Measurements from ENCODE around the gene LNPEP. TPM values are rescaled to one million over a fixed set of nuclear protein-coding genes. Genes with fewer than 3 reads are reported as not detected.

LNPEP gene
- total and polyA plus RNA-seq, 2 of the 4 experiments (the other 2 are of a cell fraction), result 3.6 to 27.4 TPM

DNA sequence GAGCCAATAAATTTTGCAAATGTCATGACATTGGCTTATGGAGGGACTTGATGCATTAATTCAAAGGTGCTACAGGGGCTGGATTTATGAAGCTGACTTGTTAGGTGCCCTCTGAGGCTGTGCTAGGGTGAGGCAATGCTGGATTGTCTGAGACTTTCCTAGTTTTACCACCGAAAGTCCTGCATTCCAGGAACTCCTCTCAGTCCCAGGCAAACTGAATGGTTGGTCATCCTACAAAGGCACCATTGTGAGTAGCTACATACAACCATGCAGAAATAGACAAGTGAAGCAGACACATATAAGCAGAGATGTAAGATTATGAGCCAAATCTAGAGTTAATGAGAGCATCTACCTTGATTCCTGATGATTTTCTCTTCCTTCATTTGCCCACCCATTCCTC, 111.2 kb downstream of the LNPEP start:
- Histone ChIP-seq H3K4me2 (ENCODE audit: low read depth, low read length) (no peak overlapping the region), H3K9me1 (ENCODE audit: insufficient read depth, low read length) (no peaks in the 10 kb centered on the region), H3K27me3 (ENCODE audit: control insufficient read depth, insufficient read depth, low read length) (peaks cover 19% of the 10 kb centered on the region), H2AK9ac (replicated peaks; ENCODE audit: low read depth, low read length, poor library complexity) (no peak overlapping the region), H2BK5ac (ENCODE audit: low read depth, low read length, poor library complexity, severe bottlenecking) (no peak overlapping the region), H2AFZ (replicated peaks; ENCODE audit: low read length, poor library complexity) (no peak overlapping the region), H3K4ac (ENCODE audit: low read depth, low read length) (no peak overlapping the region), H3K18ac (ENCODE audit: low read depth, low read length) (no peak overlapping the region), H3K56ac (ENCODE audit: extremely low read depth, insufficient read depth, low read length) (no peak overlapping the region), H3K4me1 (ENCODE audit: control insufficient read depth, insufficient read depth, low read length) (no peaks in the 10 kb centered on the region; the same call in 1 of the 2 replicates), H2BK20ac (ENCODE audit: low read depth, low read length) (no peak overlapping the region), H4K8ac (ENCODE audit: low read depth in 2 of 2, low read length in 2 of 2) (no peak overlapping the region), H2BK120ac (ENCODE audit: low read depth, low read length) (no peak overlapping the region), H3K14ac (replicated peaks; ENCODE audit: low read depth, low read length) (no peak overlapping the region), H3K9me3 (ENCODE audit: control insufficient read depth, insufficient read depth, low read length) (no peaks in the 10 kb centered on the region; the same call in 1 of the 2 replicates), H3K9ac (ENCODE audit: low read depth, low read length) (no peak overlapping the region), H2BK15ac (ENCODE audit: low read depth, low read length) (no peak overlapping the region), H3K4me3 (ENCODE audit: insufficient read depth, low read depth, low read length) (no peak overlapping the region), H4K91ac (ENCODE audit: insufficient read depth, low read depth, low read length) (no peak overlapping the region), H3K36me3 (ENCODE audit: control insufficient read depth, insufficient read depth, low read length) (no peaks in the 10 kb centered on the region), H3K79me1 (ENCODE audit: low read depth in 1 of 2, low read length in 2 of 2) (no peaks in the 10 kb centered on the region), H3K23ac (ENCODE audit: low read depth, low read length) (no peak overlapping the region), H2AK5ac (ENCODE audit: low read depth, low read length) (no peak overlapping the region), H4K20me1 (ENCODE audit: insufficient read depth, low read length) (no peaks in the 10 kb centered on the region), H4K5ac (ENCODE audit: low read depth, low read length) (no peak overlapping the region), H3K27ac (ENCODE audit: insufficient read depth, low read length) (no peak overlapping the region)
- no TSS peak for BruUV-seq (replicated peaks)
- CTCF ChIA-PET, result interaction anchor here (1.9 kb wide), 1 partner anchor 178 kb away, joined by 6 read pairs; no protein-coding TSS in a partner anchor
- intact Hi-C loops (cut with micrococcal nuclease), result loop anchor here (5.0 kb wide), 1 partner anchor 35 kb away; no protein-coding TSS in a partner anchor
- POLR2A ChIA-PET (ENCODE audit: unreplicated experiment), result no interaction called here
- in situ Hi-C loops (cut with MboI; ENCODE audit: low sequenced_read_pairs), result no loop called here
- no peak for ATAC-seq (ENCODE audit: low read depth)
- dilution Hi-C loops (cut with HindIII; ENCODE audit: low sequenced_read_pairs, unreplicated experiment), result no loop called here
- no peak for TF ChIP-seq MAZ (IDR thresholded peaks at IDR 0.05; ENCODE audit: borderline replicate concordance, low read depth, low read length)
- TF ChIP-seq, protein P1, sequence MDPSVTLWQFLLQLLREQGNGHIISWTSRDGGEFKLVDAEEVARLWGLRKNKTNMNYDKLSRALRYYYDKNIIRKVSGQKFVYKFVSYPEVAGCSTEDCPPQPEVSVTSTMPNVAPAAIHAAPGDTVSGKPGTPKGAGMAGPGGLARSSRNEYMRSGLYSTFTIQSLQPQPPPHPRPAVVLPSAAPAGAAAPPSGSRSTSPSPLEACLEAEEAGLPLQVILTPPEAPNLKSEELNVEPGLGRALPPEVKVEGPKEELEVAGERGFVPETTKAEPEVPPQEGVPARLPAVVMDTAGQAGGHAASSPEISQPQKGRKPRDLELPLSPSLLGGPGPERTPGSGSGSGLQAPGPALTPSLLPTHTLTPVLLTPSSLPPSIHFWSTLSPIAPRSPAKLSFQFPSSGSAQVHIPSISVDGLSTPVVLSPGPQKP (IDR thresholded peaks at IDR 0.05; ENCODE audit: borderline replicate concordance, low read depth, low read length), result no peak
- TF ChIP-seq, protein P2, sequence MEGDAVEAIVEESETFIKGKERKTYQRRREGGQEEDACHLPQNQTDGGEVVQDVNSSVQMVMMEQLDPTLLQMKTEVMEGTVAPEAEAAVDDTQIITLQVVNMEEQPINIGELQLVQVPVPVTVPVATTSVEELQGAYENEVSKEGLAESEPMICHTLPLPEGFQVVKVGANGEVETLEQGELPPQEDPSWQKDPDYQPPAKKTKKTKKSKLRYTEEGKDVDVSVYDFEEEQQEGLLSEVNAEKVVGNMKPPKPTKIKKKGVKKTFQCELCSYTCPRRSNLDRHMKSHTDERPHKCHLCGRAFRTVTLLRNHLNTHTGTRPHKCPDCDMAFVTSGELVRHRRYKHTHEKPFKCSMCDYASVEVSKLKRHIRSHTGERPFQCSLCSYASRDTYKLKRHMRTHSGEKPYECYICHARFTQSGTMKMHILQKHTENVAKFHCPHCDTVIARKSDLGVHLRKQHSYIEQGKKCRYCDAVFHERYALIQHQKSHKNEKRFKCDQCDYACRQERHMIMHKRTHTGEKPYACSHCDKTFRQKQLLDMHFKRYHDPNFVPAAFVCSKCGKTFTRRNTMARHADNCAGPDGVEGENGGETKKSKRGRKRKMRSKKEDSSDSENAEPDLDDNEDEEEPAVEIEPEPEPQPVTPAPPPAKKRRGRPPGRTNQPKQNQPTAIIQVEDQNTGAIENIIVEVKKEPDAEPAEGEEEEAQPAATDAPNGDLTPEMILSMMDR (conservative IDR thresholded peaks at IDR 0.05; ENCODE audit: low read depth, low read length), result no peak
- TF ChIP-seq POLR2A (IDR thresholded peaks at IDR 0.05; ENCODE audit: low read depth, low read length), result no peak
- TF ChIP-seq RCOR1 (IDR thresholded peaks at IDR 0.05; ENCODE audit: insufficient replicate concordance, low read length), result no peak
- TF ChIP-seq SMC3 (IDR thresholded peaks at IDR 0.05; ENCODE audit: low read depth, low read length), result no peak
- no peak for TF ChIP-seq BHLHE40 (IDR thresholded peaks at IDR 0.05; ENCODE audit: low read depth, low read length)
- no peak for TF ChIP-seq MXI1 (IDR thresholded peaks at IDR 0.05; ENCODE audit: borderline replicate concordance, low read depth, low read length)
- no peak for TF ChIP-seq CEBPB (IDR thresholded peaks at IDR 0.05; ENCODE audit: low read depth, low read length)
- no peak for TF ChIP-seq NFE2L2 (IDR thresholded peaks at IDR 0.05; ENCODE audit: low read depth, low read length)
- TF ChIP-seq, protein P3, sequence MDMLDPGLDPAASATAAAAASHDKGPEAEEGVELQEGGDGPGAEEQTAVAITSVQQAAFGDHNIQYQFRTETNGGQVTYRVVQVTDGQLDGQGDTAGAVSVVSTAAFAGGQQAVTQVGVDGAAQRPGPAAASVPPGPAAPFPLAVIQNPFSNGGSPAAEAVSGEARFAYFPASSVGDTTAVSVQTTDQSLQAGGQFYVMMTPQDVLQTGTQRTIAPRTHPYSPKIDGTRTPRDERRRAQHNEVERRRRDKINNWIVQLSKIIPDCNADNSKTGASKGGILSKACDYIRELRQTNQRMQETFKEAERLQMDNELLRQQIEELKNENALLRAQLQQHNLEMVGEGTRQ (IDR thresholded peaks at IDR 0.05; ENCODE audit: low read depth, low read length), result no peak
- no peak for TF ChIP-seq FOS (IDR thresholded peaks at IDR 0.05; ENCODE audit: low read depth, low read length)
- TF ChIP-seq RAD21 (IDR thresholded peaks at IDR 0.05; ENCODE audit: low read length), result no peak
- no peak for TF ChIP-seq RFX5 (IDR thresholded peaks at IDR 0.05; ENCODE audit: low read depth, low read length)
- no peak for TF ChIP-seq MAFK (IDR thresholded peaks at IDR 0.05; ENCODE audit: low read depth, low read length)
- TF ChIP-seq CHD1 (IDR thresholded peaks at IDR 0.05; ENCODE audit: low read depth, low read length), result no peak
- no CpG with 5 or more reads among the region's 1 CpG for WGBS, 2 experiments (ENCODE audit: extremely low coverage in 2 of 2, insufficient read length in 1 of 2)
- no peak for DNase-seq
